ENCODE data around the gene DOCK3. TPM values are rescaled to one million over a fixed set of nuclear protein-coding genes. Genes with fewer than 3 reads are reported as not detected.

DOCK3 gene
- total RNA-seq, 1 donor from 2014 or later = 0.98 TPM

DNA sequence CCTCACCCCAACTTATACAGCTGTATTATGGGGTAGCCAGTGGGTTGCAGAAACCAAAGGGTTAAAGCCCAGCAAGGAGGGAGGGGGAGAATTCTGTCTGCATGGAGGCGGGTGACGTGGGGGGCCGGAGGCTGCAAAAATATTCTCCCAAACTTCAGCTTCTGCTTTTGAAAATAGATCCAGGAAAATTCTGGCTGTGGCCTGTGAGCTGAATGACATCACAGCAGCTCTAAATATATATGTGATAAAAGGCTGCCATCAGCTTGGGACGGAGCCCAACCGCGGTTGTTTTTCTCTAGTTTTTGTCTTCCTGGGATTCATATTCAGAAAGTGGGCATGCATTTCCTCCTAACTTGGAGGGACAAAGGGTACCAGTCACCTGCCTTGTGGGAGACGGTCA lies 30.2 kb upstream of the DOCK3 start:
- Histone ChIP-seq H3K36me3 (peaks cover 0 to 44% of the 10 kb centered on the region in 2 donors), H3K9me3 (no peaks in the 10 kb centered on the region), H3K27ac (no peak overlapping the region), H3K4me1 (no peaks in the 10 kb centered on the region), H3K4me3 (no peak overlapping the region), H3K27me3 (no peaks in the 10 kb centered on the region)
- TF ChIP-seq, protein P1, sequence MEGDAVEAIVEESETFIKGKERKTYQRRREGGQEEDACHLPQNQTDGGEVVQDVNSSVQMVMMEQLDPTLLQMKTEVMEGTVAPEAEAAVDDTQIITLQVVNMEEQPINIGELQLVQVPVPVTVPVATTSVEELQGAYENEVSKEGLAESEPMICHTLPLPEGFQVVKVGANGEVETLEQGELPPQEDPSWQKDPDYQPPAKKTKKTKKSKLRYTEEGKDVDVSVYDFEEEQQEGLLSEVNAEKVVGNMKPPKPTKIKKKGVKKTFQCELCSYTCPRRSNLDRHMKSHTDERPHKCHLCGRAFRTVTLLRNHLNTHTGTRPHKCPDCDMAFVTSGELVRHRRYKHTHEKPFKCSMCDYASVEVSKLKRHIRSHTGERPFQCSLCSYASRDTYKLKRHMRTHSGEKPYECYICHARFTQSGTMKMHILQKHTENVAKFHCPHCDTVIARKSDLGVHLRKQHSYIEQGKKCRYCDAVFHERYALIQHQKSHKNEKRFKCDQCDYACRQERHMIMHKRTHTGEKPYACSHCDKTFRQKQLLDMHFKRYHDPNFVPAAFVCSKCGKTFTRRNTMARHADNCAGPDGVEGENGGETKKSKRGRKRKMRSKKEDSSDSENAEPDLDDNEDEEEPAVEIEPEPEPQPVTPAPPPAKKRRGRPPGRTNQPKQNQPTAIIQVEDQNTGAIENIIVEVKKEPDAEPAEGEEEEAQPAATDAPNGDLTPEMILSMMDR (IDR thresholded peaks at IDR 0.05) = no peak
- TF ChIP-seq POLR2AphosphoS5 (IDR thresholded peaks at IDR 0.05; ENCODE audit: insufficient read depth in 1 of 2, low read depth in 1 of 2) = no peak
- TF ChIP-seq POLR2A (IDR thresholded peaks at IDR 0.05) = no peak
- intact Hi-C loops (cut with DNase I) = no loop called here
- DNase-seq (ENCODE audit: extremely low spot score in 2 of 2) = no peak

DNA sequence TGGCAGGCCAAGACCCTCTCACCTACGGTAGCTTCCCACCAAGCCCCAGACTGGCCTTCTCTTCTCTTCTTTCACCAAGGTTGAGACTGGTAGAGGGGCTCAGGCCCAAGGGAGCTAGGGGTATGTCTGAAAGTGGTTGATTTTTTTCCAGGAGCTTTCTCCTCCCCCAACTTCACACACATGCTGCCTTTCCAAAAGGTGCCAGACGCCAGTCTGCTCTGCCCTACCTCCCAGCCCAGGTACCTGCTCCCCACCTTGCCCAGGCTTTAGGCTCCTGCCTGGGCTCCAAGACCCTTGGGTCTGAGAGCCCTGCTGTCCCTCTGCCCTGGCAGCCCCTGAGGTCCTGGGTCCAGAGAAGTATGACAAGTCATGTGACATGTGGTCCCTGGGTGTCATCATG lies 29.3 kb upstream of the DOCK3 start:
- TF ChIP-seq POLR2A (IDR thresholded peaks at IDR 0.05) (no peak), POLR2AphosphoS5 (IDR thresholded peaks at IDR 0.05; ENCODE audit: insufficient read depth in 1 of 2, low read depth in 1 of 2) (no peak)
- TF ChIP-seq, protein P1 (IDR thresholded peaks at IDR 0.05) = no peak
- H3K4me1 ChIP-seq = no peaks in the 10 kb centered on the region
- H3K9me3 ChIP-seq = no peaks in the 10 kb centered on the region
- no peak overlapping the region for H3K4me3 ChIP-seq
- intact Hi-C loops (cut with DNase I) = no loop called here
- H3K27ac ChIP-seq = no peak overlapping the region
- no peak for DNase-seq (ENCODE audit: extremely low spot score in 2 of 2)
- no peaks in the 10 kb centered on the region for H3K27me3 ChIP-seq
- H3K36me3 ChIP-seq = peaks cover 0 to 44% of the 10 kb centered on the region in 2 donors

DNA sequence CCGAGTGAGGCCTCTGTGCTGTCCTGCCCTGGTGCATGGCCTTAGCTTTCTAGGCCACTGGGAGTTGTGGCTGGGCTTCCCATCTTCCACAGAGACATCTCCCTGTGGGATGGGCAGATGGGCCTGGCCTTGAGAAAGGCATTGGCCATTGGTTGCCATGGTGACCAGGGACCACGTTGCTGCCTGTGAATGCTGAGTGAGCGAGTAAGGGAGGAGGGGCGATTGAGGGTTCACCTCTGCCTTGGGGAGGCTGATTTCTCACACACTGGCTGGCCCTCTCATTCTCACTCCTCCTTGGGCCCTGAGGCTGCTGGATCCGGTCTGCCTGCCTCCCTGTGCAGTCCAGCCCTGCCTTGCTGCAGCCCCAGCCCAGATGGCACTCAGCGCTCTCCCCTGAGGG lies 26.4 kb upstream of the DOCK3 start:
- TF ChIP-seq POLR2AphosphoS5 (IDR thresholded peaks at IDR 0.05; ENCODE audit: insufficient read depth in 1 of 2, low read depth in 1 of 2) (no peak), POLR2A (IDR thresholded peaks at IDR 0.05) (no peak)
- TF ChIP-seq, protein P1 (IDR thresholded peaks at IDR 0.05) = no peak
- no peak overlapping the region for H3K27ac ChIP-seq
- H3K36me3 ChIP-seq = peaks cover 0 to 36% of the 10 kb centered on the region in 2 donors
- no peak for DNase-seq (ENCODE audit: extremely low spot score in 2 of 2)
- H3K4me3 ChIP-seq = no peak overlapping the region
- no peaks in the 10 kb centered on the region for H3K27me3 ChIP-seq
- H3K9me3 ChIP-seq = no peaks in the 10 kb centered on the region
- intact Hi-C loops (cut with DNase I) = no loop called here
- H3K4me1 ChIP-seq = no peaks in the 10 kb centered on the region

DNA sequence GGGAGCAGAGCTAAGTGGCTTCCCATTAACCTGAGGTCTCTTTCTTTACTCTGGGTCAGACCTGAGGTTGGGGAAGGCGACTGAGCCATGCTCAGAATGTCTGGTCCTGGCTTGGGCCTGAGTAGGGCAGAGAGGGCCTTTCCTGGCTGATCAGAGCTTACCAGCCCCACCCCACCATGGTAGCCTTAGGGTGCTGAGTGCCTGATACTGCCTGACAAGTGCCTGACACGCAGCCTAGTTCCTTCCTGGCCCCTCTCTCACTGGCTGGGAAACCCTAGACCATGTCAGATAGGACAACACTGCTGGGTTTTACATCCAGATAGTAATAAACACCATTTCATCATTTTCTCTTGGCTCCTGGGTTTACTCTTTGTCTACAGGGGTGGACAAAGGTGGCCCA lies 25.8 kb upstream of the DOCK3 start:
- no peak for TF ChIP-seq POLR2AphosphoS5 (IDR thresholded peaks at IDR 0.05; ENCODE audit: insufficient read depth in 1 of 2, low read depth in 1 of 2)
- intact Hi-C loops (cut with DNase I) = no loop called here
- no peaks in the 10 kb centered on the region for H3K4me1 ChIP-seq
- no peaks in the 10 kb centered on the region for H3K27me3 ChIP-seq
- DNase-seq (ENCODE audit: extremely low spot score in 2 of 2) = no peak
- peaks cover 0 to 35% of the 10 kb centered on the region in 2 donors for H3K36me3 ChIP-seq
- H3K4me3 ChIP-seq = no peak overlapping the region
- no peak overlapping the region for H3K27ac ChIP-seq
- H3K9me3 ChIP-seq = no peaks in the 10 kb centered on the region

DNA sequence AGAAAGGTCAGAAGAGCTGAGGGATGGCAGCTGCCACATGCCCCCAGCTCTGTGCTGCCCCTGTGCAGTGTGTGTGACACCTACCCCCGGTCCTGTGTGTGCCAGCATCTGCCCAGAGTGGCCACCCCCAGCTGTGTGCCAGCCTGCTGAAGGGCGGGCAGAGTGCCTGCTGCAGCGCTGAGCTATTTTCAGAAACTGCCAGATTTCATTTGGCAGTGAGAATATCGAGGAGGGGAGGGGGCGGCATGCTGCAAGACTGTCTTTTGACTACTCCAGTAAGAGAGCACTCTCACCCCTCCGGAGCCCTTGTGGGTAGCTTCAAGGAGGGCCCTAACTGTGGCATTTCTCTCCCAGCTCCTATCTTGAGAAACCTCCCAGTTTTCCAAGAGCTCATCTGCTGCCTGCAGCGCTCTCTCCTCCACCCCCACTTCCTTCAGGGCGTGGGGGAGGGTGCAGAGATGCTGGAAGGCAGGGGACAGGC lies 25.2 kb upstream of the DOCK3 start:
- TF ChIP-seq, protein P1 (IDR thresholded peaks at IDR 0.05) = no peak
- no peak for TF ChIP-seq POLR2A (IDR thresholded peaks at IDR 0.05)
- no peak for TF ChIP-seq POLR2AphosphoS5 (IDR thresholded peaks at IDR 0.05; ENCODE audit: insufficient read depth in 1 of 2, low read depth in 1 of 2)
- Histone ChIP-seq H3K4me3 (no peak overlapping the region), H3K9me3 (no peaks in the 10 kb centered on the region), H3K27me3 (no peaks in the 10 kb centered on the region), H3K27ac (no peak overlapping the region), H3K36me3 (peaks cover 0 to 29% of the 10 kb centered on the region in 2 donors), H3K4me1 (no peaks in the 10 kb centered on the region)
- intact Hi-C loops (cut with DNase I) = no loop called here
- no peak for DNase-seq (ENCODE audit: extremely low spot score in 2 of 2)

All from vagina (tissue), 2 donors.